HepG2 (cell line): Measurements from ENCODE around the gene TMEM132E. TPM values are rescaled to one million over a fixed set of nuclear protein-coding genes. Genes with fewer than 3 reads are reported as not detected.
A peak's percentile ranks its signal among the peaks of the same experiment; 100 is the strongest.

Experiments
- ATAC-seq: fragments of 200-7000 bp; cut with Tn5 transposase; 3 replicates; pipeline ENCODE4 v1.9.1; 2020; ENCODE audit warnings: mild to moderate bottlenecking, moderate library complexity
- BruUV-seq: library from RNA; stranded (reverse); fragments of 400-500 nt; replicated peaks from 2 replicates; lab custom pipeline; 2021; lab: Mats Ljungman, UMichigan
- CTCF ChIA-PET: fragments of 300-600 bp; formaldehyde crosslinking; extraction: SDS; loops from one replicate; lab custom pipeline; 2021; ENCODE audit warnings: low total read pairs, inconsistent platforms, low intra/inter-chr PET ratio; lab: Yijun Ruan, JAX
- POLR2A ChIA-PET: fragments of 350-600 bp; sonication (Branson Sonifier 250); formaldehyde crosslinking; loops from one replicate; lab custom pipeline; 2020; ENCODE audit warnings: antibody characterized with exemption, inconsistent platforms; lab: Yijun Ruan, JAX
- DNase-seq: peaks from one replicate; pipeline ENCODE4 v3.0.0-alpha.2; 2015; ENCODE audit warnings: low spot score
- FAIRE-seq: peaks from 3 replicates; lab custom pipeline; 2011; peaks lifted over from hg19 to GRCh38; lab: Jason Lieb, UNC
- H2AFZ ChIP-seq: one replicate; pipeline ENCODE4 v1.6.1; 2011; ENCODE audit warnings: low read length, inconsistent platforms
- H3K27ac ChIP-seq: fragments of 300-600 bp; 3 replicates; pipeline ENCODE4 v1.8.0; 2011; ENCODE audit warnings: mixed run types, mild to moderate bottlenecking, mixed read lengths, low read length, inconsistent platforms; ENCODE audit not compliant: insufficient read depth; ENCODE audit errors: extremely low read length
- H3K27me3 ChIP-seq, 2 experiments: fragments of 200-600 bp in 1 of 2; 2 replicates in 1 of 2; 3 replicates in 1 of 2; pipeline versions ENCODE4 v1.6.0 to v1.8.0; 2011; ENCODE audit warnings: low read length in 2 of 2, mild to moderate bottlenecking in 2 of 2, moderate library complexity in 2 of 2, inconsistent platforms in 1 of 2; ENCODE audit not compliant: insufficient read depth in 2 of 2, control insufficient read depth in 1 of 2
- H3K36me3 ChIP-seq, 2 experiments: fragments of 200-600 bp in 1 of 2; replicated peaks in 1 of 2; 2 replicates in 1 of 2; 3 replicates in 1 of 2; pipeline versions ENCODE4 v1.5.1 to v1.8.0; 2011; ENCODE audit warnings: low read length in 2 of 2, inconsistent platforms in 1 of 2; ENCODE audit not compliant: insufficient read depth in 2 of 2, control insufficient read depth in 1 of 2
- H3K4me1 ChIP-seq: 2 replicates; pipeline ENCODE4 v1.5.1; 2012; ENCODE audit warnings: low read length, inconsistent platforms; ENCODE audit not compliant: insufficient read depth
- H3K4me2 ChIP-seq: 2 replicates; pipeline ENCODE4 v1.6.0; 2011; ENCODE audit warnings: low read depth, low read length, inconsistent platforms
- H3K4me3 ChIP-seq, 3 experiments: fragments of 200-600 bp in 1 of 3; sonication (generic), shearing (Covaris generic) in 1 of 3; replicated peaks in 1 of 3; 2 replicates each; pipeline ENCODE4 v1.5.1; 2011 to 2016; ENCODE audit warnings: low read length in 3 of 3, inconsistent platforms in 2 of 3, low read depth in 2 of 3, mild to moderate bottlenecking in 2 of 3, control low read depth in 1 of 3, mixed read lengths in 1 of 3; ENCODE audit not compliant: insufficient read depth in 1 of 3
- H3K79me2 ChIP-seq: one replicate; pipeline ENCODE4 v1.6.1; 2011; ENCODE audit warnings: low read length, inconsistent platforms; ENCODE audit not compliant: insufficient read depth
- H3K9ac ChIP-seq: 2 replicates; pipeline ENCODE4 v1.6.0; 2011; ENCODE audit warnings: mild to moderate bottlenecking, low read depth, low read length, inconsistent platforms; ENCODE audit not compliant: insufficient read depth
- H3K9me3 ChIP-seq: 2 replicates; pipeline ENCODE4 v1.5.1; 2012; ENCODE audit warnings: mild to moderate bottlenecking, low read length
- H4K20me1 ChIP-seq: 2 replicates; pipeline ENCODE4 v1.6.0; 2011; ENCODE audit warnings: inconsistent platforms, mild to moderate bottlenecking, low read length, moderate library complexity; ENCODE audit not compliant: insufficient read depth
- CSRNP2 ChIP-seq: sonication (generic); formaldehyde crosslinking; conservative IDR thresholded peaks from 2 replicates; pipeline ENCODE4 v1.8.0; 2022; ENCODE audit warnings: low read depth, missing genetic modification reagents
- CTCF ChIP-seq: sonication (generic); formaldehyde crosslinking; IDR thresholded peaks from 2 replicates; pipeline ENCODE4 v1.5.0; 2020; ENCODE audit warnings: mild to moderate bottlenecking, missing genetic modification reagents, moderate library complexity
- HNF4A ChIP-seq: sonication (generic); formaldehyde crosslinking; IDR thresholded peaks from 2 replicates; pipeline ENCODE4 v1.4.0; 2020; ENCODE audit warnings: missing genetic modification reagents
- NAIF1 ChIP-seq: sonication (generic); formaldehyde crosslinking; IDR thresholded peaks from 2 replicates; pipeline ENCODE4 v1.5.0; 2020; ENCODE audit warnings: mild to moderate bottlenecking, missing genetic modification reagents, borderline replicate concordance
- NFRKB ChIP-seq: fragments of 450-650 bp; IDR thresholded peaks from 2 replicates; pipeline ENCODE4 v1.6.1; 2017
- SMC3 ChIP-seq: IDR thresholded peaks from 2 replicates; pipeline ENCODE4 v1.6.1; 2011; ENCODE audit warnings: low read length, improper control_type of control experiment
- SRSF9 ChIP-seq: fragments of 200-400 bp; formaldehyde crosslinking; IDR thresholded peaks from 2 replicates; pipeline ENCODE4 v1.6.1; 2018; ENCODE audit warnings: borderline replicate concordance, mild to moderate bottlenecking, low read depth, low read length; ENCODE audit not compliant: insufficient read depth, poor library complexity, severe bottlenecking
- STAG1 ChIP-seq: sonication (generic); formaldehyde crosslinking; IDR thresholded peaks from 2 replicates; pipeline ENCODE4 v1.4.0; 2020; ENCODE audit warnings: missing genetic modification reagents
- TFDP1 ChIP-seq: IDR thresholded peaks from 2 replicates; pipeline ENCODE4 v1.6.1; 2016; ENCODE audit warnings: missing compliant biosample characterization, missing genetic modification reagents, borderline replicate concordance
- ZKSCAN1 ChIP-seq: fragments of 150-350 bp; IDR thresholded peaks from 2 replicates; pipeline ENCODE4 v1.6.1; 2014; ENCODE audit warnings: low read length
- ZMAT5 ChIP-seq: sonication (generic); formaldehyde crosslinking; IDR thresholded peaks from 2 replicates; pipeline ENCODE4 v1.5.0; 2020; ENCODE audit warnings: mild to moderate bottlenecking, low read depth, missing genetic modification reagents, borderline replicate concordance
- ZNF260 ChIP-seq: sonication (generic); formaldehyde crosslinking; IDR thresholded peaks from 2 replicates; pipeline ENCODE4 v1.4.0; 2020; ENCODE audit warnings: missing genetic modification reagents, low read depth, mild to moderate bottlenecking, borderline replicate concordance
- ZNF704 ChIP-seq: sonication (generic); formaldehyde crosslinking; IDR thresholded peaks from 2 replicates; pipeline ENCODE4 v1.8.1; 2023; ENCODE audit warnings: mild to moderate bottlenecking, inconsistent platforms, moderate library complexity, missing genetic modification reagents, borderline replicate concordance
- ZNF770 ChIP-seq: sonication (generic); formaldehyde crosslinking; IDR thresholded peaks from 2 replicates; pipeline ENCODE4 v1.5.0; 2020; ENCODE audit warnings: mild to moderate bottlenecking, missing genetic modification reagents
- ZSCAN22 ChIP-seq: sonication (generic); formaldehyde crosslinking; IDR thresholded peaks from 2 replicates; pipeline ENCODE4 v1.4.0; 2020; ENCODE audit warnings: mild to moderate bottlenecking, missing genetic modification reagents
- WGBS: methylation state at CpG from one replicate; pipeline ENCODE4 v1.1.6; 2017; ENCODE audit warnings: low lambda C conversion rate; 5-methylcytosine and 5-hydroxymethylcytosine counted together
- in situ Hi-C: cut with HindIII; loops from 2 replicates; pipeline ENCODE4 v1.10.0; 2017; ENCODE audit warnings: low pct_unique_long_range_greater_than_20kb; ENCODE audit not compliant: extremely low pct_ligation_motif_present
- intact Hi-C: fragments of 100-400 bp; cut with micrococcal nuclease; formaldehyde crosslinking; loops from one replicate; pipeline ENCODE4 v1.10.0; 2022; ENCODE audit not compliant: unreplicated experiment
- polyA plus RNA-seq, 8 experiments: library from polyadenylated mRNA; depleted of rRNA in 3 of 8; stranded (reverse) in 7 of 8; unstranded in 1 of 8; fragments of >200 nt; fragmentation: Illumina TruSeq in 4 of 8; extraction: Trizol in 4 of 8; gene quantifications; 2 replicates each; pipeline versions ENCODE4 v1.2.1 to v1.2.3, GENCODE V29; 2011 to 2016; ENCODE audit warnings: low read depth in 4 of 8, missing spikeins in 1 of 8, mixed read lengths in 1 of 8; ENCODE audit not compliant: insufficient read depth in 1 of 8
- total RNA-seq, 5 experiments: library from RNA; depleted of rRNA; stranded (reverse); fragments of >200 nt; fragmentation: Illumina TruSeq; extraction: Trizol; gene quantifications; 2 replicates each; pipeline ENCODE4 v1.2.3, GENCODE V29; 2016; ENCODE audit warnings: low read depth in 1 of 5

The TMEM132E gene
- total and polyA plus RNA-seq, 2 of the 13 experiments (the other 11 are each of a cell fraction or from before 2014, with no cell fraction given) = not detected

- H3K27ac ChIP-seq = no peak overlapping the region
- H4K20me1 ChIP-seq = no peaks in the 10 kb centered on the region
- H3K9ac ChIP-seq = no peak overlapping the region
- ChIA-PET CTCF (interaction anchor here (0.7 to 1.7 kb wide), 3 partner anchors 96 to 577 kb away, joined by 4 to 10 read pairs (median 5); partner anchors contain the start of gene RAD51D), POLR2A (no interaction called here)
- DNase-seq (no peak), FAIRE-seq (no peak), ATAC-seq (no peak)
- 0% methylated on average over 6 of the region's 8 CpGs for WGBS
- no peak overlapping the region for H3K4me2 ChIP-seq
- H3K36me3 ChIP-seq = no peaks in the 10 kb centered on the region
- H2AFZ ChIP-seq = no peak overlapping the region
- no peaks in the 10 kb centered on the region for H3K79me2 ChIP-seq
- H3K4me1 ChIP-seq = no peaks in the 10 kb centered on the region
- intact Hi-C loops (loop anchor here (1.0 kb wide), 1 partner anchor 95 kb away; no protein-coding TSS in a partner anchor), in situ Hi-C loops (loop anchor here (25.0 kb wide), 1 partner anchor 344 kb away; no protein-coding TSS in a partner anchor)
- no TSS peak for BruUV-seq
- H3K4me3 ChIP-seq = no peak overlapping the region
- no peaks in the 10 kb centered on the region for H3K9me3 ChIP-seq
- no peak for TF ChIP-seq NFRKB
- no peak for TF ChIP-seq ZSCAN22 (CRISPR knock-in tag)
- no peak for TF ChIP-seq NAIF1 (CRISPR knock-in tag)
- no peak for TF ChIP-seq CSRNP2
- TF ChIP-seq STAG1 = peak; percentile 68
- TF ChIP-seq ZNF770 (CRISPR knock-in tag) = no peak
- peak; percentile 99 for TF ChIP-seq ZKSCAN1
- TF ChIP-seq SMC3 = peak; percentile 63
- TF ChIP-seq ZMAT5 (CRISPR knock-in tag) = no peak
- no peak for TF ChIP-seq HNF4A (CRISPR knock-in tag)
- no peak for TF ChIP-seq ZNF260 (CRISPR knock-in tag)
- TF ChIP-seq SRSF9 = no peak
- TF ChIP-seq TFDP1 (CRISPR knock-in tag) = no peak
- no peak for TF ChIP-seq ZNF704
- TF ChIP-seq CTCF = peak; percentile 73
- peaks cover 1 to 3% of the 10 kb centered on the region in 2 experiments; a peak in 1 of 5 replicates for H3K27me3 ChIP-seq
These were observed 36.6 kb upstream of the TMEM132E start for GRCh38 chr17:34542700-34543336.
